Measurements from ENCODE around the gene CHAT.

GRCh38 chr10:49595713-49596492, 17.9 kb upstream of the CHAT start:
- TF ChIP-seq POLR2AphosphoS5 (IDR thresholded peaks at IDR 0.05; ENCODE audit: low read depth, low read length) (no peak), SIN3A (IDR thresholded peaks at IDR 0.05; ENCODE audit: borderline replicate concordance, insufficient read depth, low read length) (no peak), TAF1 (IDR thresholded peaks at IDR 0.05; ENCODE audit: borderline replicate concordance, insufficient read depth, low read length) (no peak), REST (IDR thresholded peaks at IDR 0.05; ENCODE audit: insufficient read depth in 1 of 2, low read depth in 2 of 2, low read length in 2 of 2) (no peak)

All from PFSK-1 (cell line).